H9 (cell line): ENCODE results near the gene SLC19A1. TPM values are rescaled to one million over a fixed set of nuclear protein-coding genes. Genes with fewer than 3 reads are reported as not detected.

Experiments used
- DNase-seq: peaks from one replicate; pipeline ENCODE4 v3.0.0-alpha.2; 2017
- H2AFZ ChIP-seq: one replicate; pipeline ENCODE4 v1.6.1; 2013; ENCODE audit warnings: mild to moderate bottlenecking, low read length, control low read depth, moderate library complexity
- H2AK5ac ChIP-seq: 2 replicates; pipeline ENCODE4 v1.6.1; 2013; ENCODE audit warnings: low read length, control low read depth, mixed read lengths; ENCODE audit not compliant: insufficient read length
- H2BK120ac ChIP-seq: one replicate; pipeline ENCODE4 v1.6.1; 2013; ENCODE audit warnings: low read depth, mild to moderate bottlenecking, low read length, control low read depth, inconsistent platforms; ENCODE audit not compliant: poor library complexity, severe bottlenecking
- H2BK12ac ChIP-seq: 2 replicates; pipeline ENCODE4 v1.6.1; 2013; ENCODE audit warnings: low read length, control low read depth, mixed read lengths, low read depth; ENCODE audit not compliant: insufficient read length
- H2BK15ac ChIP-seq: 2 replicates; pipeline ENCODE4 v1.6.1; 2013; ENCODE audit warnings: low read depth, low read length, control low read depth
- H2BK20ac ChIP-seq: one replicate; pipeline ENCODE4 v1.6.1; 2013; ENCODE audit warnings: low read depth, mild to moderate bottlenecking, low read length, control low read depth, inconsistent platforms; ENCODE audit not compliant: poor library complexity, severe bottlenecking
- H2BK5ac ChIP-seq: 2 replicates; pipeline ENCODE4 v1.6.1; 2013; ENCODE audit warnings: low read length, control low read depth, mixed read lengths; ENCODE audit not compliant: insufficient read length
- H3K14ac ChIP-seq: 2 replicates; pipeline ENCODE4 v1.6.1; 2013; ENCODE audit warnings: low read length, control low read depth; ENCODE audit not compliant: insufficient read depth
- H3K18ac ChIP-seq: 2 replicates; pipeline ENCODE4 v1.6.1; 2013; ENCODE audit warnings: low read depth, mild to moderate bottlenecking, mixed read lengths, low read length, control low read depth; ENCODE audit not compliant: insufficient read length
- H3K23ac ChIP-seq: 2 replicates; pipeline ENCODE4 v1.6.1; 2013; ENCODE audit warnings: low read length, control low read depth, mixed read lengths, low read depth; ENCODE audit not compliant: insufficient read length
- H3K23me2 ChIP-seq: 2 replicates; pipeline ENCODE4 v1.6.1; 2013; ENCODE audit warnings: low read depth, mild to moderate bottlenecking, mixed read lengths, low read length, control low read depth; ENCODE audit not compliant: insufficient read length, poor library complexity, severe bottlenecking
- H3K27ac ChIP-seq: 2 replicates; pipeline ENCODE4 v1.5.1; 2013; ENCODE audit warnings: low read length, control low read depth, mixed read lengths, low read depth; ENCODE audit not compliant: insufficient read length
- H3K27me3 ChIP-seq: 2 replicates; pipeline ENCODE4 v1.6.1; 2013; ENCODE audit warnings: low read length, control low read depth, inconsistent platforms; ENCODE audit not compliant: insufficient read depth
- H3K4ac ChIP-seq: 2 replicates; pipeline ENCODE4 v1.6.1; 2013; ENCODE audit warnings: low read depth, mild to moderate bottlenecking, control low read depth, inconsistent platforms, low read length, moderate library complexity
- H3K4me1 ChIP-seq: 2 replicates; pipeline ENCODE4 v1.6.1; 2013; ENCODE audit warnings: low read length, control low read depth, inconsistent platforms; ENCODE audit not compliant: insufficient read depth
- H3K4me2 ChIP-seq: 2 replicates; pipeline ENCODE4 v1.6.1; 2013; ENCODE audit warnings: low read length, control low read depth, mixed read lengths; ENCODE audit not compliant: insufficient read length, insufficient read depth
- H3K56ac ChIP-seq: 2 replicates; pipeline ENCODE4 v1.6.1; 2013; ENCODE audit warnings: low read depth, mild to moderate bottlenecking, mixed read lengths, low read length, control low read depth; ENCODE audit not compliant: insufficient read length
- H3K79me1 ChIP-seq: 2 replicates; pipeline ENCODE4 v1.6.1; 2013; ENCODE audit warnings: low read depth, mild to moderate bottlenecking, moderate library complexity, low read length, control low read depth, inconsistent platforms; ENCODE audit not compliant: insufficient read depth, poor library complexity, severe bottlenecking
- H3K79me2 ChIP-seq: 2 replicates; pipeline ENCODE4 v1.6.1; 2013; ENCODE audit warnings: low read length, control low read depth, inconsistent platforms; ENCODE audit not compliant: insufficient read depth
- H3K9ac ChIP-seq: 2 replicates; pipeline ENCODE4 v1.6.1; 2013; ENCODE audit warnings: low read length, control low read depth, mixed read lengths; ENCODE audit not compliant: insufficient read length; ENCODE audit errors: extremely low read depth
- H3K9me3 ChIP-seq: one replicate; pipeline ENCODE4 v1.6.1; 2013; ENCODE audit warnings: low read depth, low read length, inconsistent platforms; ENCODE audit not compliant: control insufficient read depth
- H3T11ph ChIP-seq: one replicate; pipeline ENCODE4 v1.6.1; 2013; ENCODE audit warnings: mild to moderate bottlenecking, low read length, control low read depth, inconsistent platforms
- H4K20me1 ChIP-seq: one replicate; pipeline ENCODE4 v1.6.1; 2013; ENCODE audit not compliant: control insufficient read depth, insufficient read length, insufficient read depth
- H4K5ac ChIP-seq: 2 replicates; pipeline ENCODE4 v1.6.1; 2013; ENCODE audit warnings: low read depth, mild to moderate bottlenecking, mixed read lengths, low read length, control low read depth; ENCODE audit not compliant: insufficient read length
- H4K8ac ChIP-seq: replicated peaks from 2 replicates; pipeline ENCODE4 v1.6.1; 2013; ENCODE audit warnings: low read length, control low read depth, mixed read lengths, low read depth; ENCODE audit not compliant: insufficient read length
- H4K91ac ChIP-seq: 2 replicates; pipeline ENCODE4 v1.6.1; 2013; ENCODE audit warnings: low read depth, mild to moderate bottlenecking, moderate library complexity, mixed read lengths, low read length, control low read depth; ENCODE audit not compliant: insufficient read length
- H3K27ac Mint-ChIP-seq, 3 experiments: 2 replicates in 2 of 3; 3 replicates in 1 of 3; pipeline ENCODE4 v1.8.0; 2020 to 2021; ENCODE audit warnings: mixed read lengths in 3 of 3, mild to moderate bottlenecking in 1 of 3, moderate library complexity in 1 of 3
- H3K27me3 Mint-ChIP-seq: 2 replicates; pipeline ENCODE4 v1.8.0; 2021; ENCODE audit warnings: low read depth, mild to moderate bottlenecking, moderate library complexity, mixed read lengths
- H3K36me3 Mint-ChIP-seq, 3 experiments: 2 replicates in 2 of 3; 3 replicates in 1 of 3; pipeline ENCODE4 v1.8.0; 2020 to 2021; ENCODE audit warnings: low read depth in 3 of 3, mixed read lengths in 3 of 3; ENCODE audit not compliant: insufficient read depth in 1 of 3
- H3K4me1 Mint-ChIP-seq, 2 experiments: 2 replicates each; pipeline ENCODE4 v1.8.0; 2020; ENCODE audit warnings: mixed read lengths in 2 of 2
- H3K4me3 Mint-ChIP-seq, 2 experiments: 2 replicates in 1 of 2; 3 replicates in 1 of 2; pipeline ENCODE4 v1.8.0; 2020 to 2021; ENCODE audit warnings: mild to moderate bottlenecking in 2 of 2, mixed read lengths in 2 of 2, moderate library complexity in 1 of 2
- H3K9me3 Mint-ChIP-seq, 2 experiments: 2 replicates in 1 of 2; 3 replicates in 1 of 2; pipeline ENCODE4 v1.8.0; 2020; ENCODE audit warnings: mild to moderate bottlenecking in 2 of 2, mixed read lengths in 2 of 2, moderate library complexity in 1 of 2
- WGBS: extraction: QIAGEN DNeasy Blood & Tissue Kit; methylation state at CpG from one replicate; pipeline ENCODE4 v1.1.7; 2013; ENCODE audit warnings: missing lambda C conversion rate, low lambda C conversion rate, mixed read lengths; ENCODE audit not compliant: insufficient read length; ENCODE audit errors: extremely low coverage; 5-methylcytosine and 5-hydroxymethylcytosine counted together
- total RNA-seq: library from RNA; stranded (reverse); gene quantifications from 2 replicates; pipeline ENCODE4 v1.2.1, GENCODE V29; 2021
- TF ChIP-seq, protein P1 (sequence below): fragments of 200-600 bp; sonication (generic); conservative IDR thresholded peaks from 3 replicates; pipeline ENCODE4 v1.8.0; 2021; ENCODE audit warnings: antibody characterized with exemption, mild to moderate bottlenecking

Gene SLC19A1
- total RNA-seq, 1 experiment from 2014 or later, result 32.4 TPM

DNA sequence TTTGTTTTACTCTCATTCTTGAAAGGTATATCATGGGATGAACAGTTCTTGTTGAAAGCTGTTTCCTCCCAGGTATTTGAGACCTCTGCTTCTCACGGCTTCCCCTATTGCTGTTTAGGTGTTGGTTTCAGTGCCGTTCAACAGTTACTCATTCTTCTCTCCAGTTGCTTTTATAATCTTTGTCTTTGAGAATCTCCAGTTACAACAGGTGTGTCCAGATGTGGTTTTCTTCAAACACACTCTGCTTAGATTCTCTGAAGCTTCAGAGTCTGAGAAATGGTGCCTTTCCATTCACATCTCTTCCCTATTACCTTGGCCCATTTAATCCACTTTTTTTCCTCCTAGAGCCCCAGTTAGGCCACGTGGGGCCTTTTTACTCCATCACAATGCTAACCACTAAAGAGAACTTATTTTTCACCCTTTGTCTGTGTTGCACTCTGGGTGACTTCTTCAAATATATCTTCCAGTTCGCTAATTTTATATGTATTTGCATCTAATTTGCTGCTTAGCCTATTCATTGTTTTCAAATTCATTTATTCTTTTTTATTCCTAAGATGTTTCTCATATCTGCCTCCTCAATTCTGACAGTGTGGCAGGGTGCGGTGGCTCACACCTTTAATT, 46.7 kb upstream of the SLC19A1 start:
- Histone ChIP-seq H3K27me3 (no peaks in the 10 kb centered on the region), H2BK15ac (no peak overlapping the region), H2BK5ac (no peak overlapping the region), H3K4me1 (no peaks in the 10 kb centered on the region), H2BK20ac (no peak overlapping the region), H3K56ac (no peak overlapping the region), H3K4ac (no peak overlapping the region), H4K5ac (no peak overlapping the region), H2BK12ac (no peak overlapping the region), H3K4me2 (no peak overlapping the region), H3K23ac (no peak overlapping the region), H3K18ac (no peak overlapping the region), H3K14ac (no peak overlapping the region), H3K23me2 (peaks cover 6% of the 10 kb centered on the region), H3K79me1 (no peaks in the 10 kb centered on the region), H3K79me2 (no peaks in the 10 kb centered on the region), H4K20me1 (no peaks in the 10 kb centered on the region), H3T11ph (no peak overlapping the region), H3K27ac (no peak overlapping the region), H3K9me3 (peaks cover 19% of the 10 kb centered on the region), H4K91ac (no peak overlapping the region), H2AFZ (no peak overlapping the region), H2BK120ac (no peak overlapping the region), H2AK5ac (no peak overlapping the region), H4K8ac (no peak overlapping the region), H3K9ac (no peak overlapping the region)
- H3K4me3 Mint-ChIP-seq, result no peak overlapping the region
- WGBS, result no CpG with 5 or more reads among the region's 5 CpGs
- TF ChIP-seq, protein P1, sequence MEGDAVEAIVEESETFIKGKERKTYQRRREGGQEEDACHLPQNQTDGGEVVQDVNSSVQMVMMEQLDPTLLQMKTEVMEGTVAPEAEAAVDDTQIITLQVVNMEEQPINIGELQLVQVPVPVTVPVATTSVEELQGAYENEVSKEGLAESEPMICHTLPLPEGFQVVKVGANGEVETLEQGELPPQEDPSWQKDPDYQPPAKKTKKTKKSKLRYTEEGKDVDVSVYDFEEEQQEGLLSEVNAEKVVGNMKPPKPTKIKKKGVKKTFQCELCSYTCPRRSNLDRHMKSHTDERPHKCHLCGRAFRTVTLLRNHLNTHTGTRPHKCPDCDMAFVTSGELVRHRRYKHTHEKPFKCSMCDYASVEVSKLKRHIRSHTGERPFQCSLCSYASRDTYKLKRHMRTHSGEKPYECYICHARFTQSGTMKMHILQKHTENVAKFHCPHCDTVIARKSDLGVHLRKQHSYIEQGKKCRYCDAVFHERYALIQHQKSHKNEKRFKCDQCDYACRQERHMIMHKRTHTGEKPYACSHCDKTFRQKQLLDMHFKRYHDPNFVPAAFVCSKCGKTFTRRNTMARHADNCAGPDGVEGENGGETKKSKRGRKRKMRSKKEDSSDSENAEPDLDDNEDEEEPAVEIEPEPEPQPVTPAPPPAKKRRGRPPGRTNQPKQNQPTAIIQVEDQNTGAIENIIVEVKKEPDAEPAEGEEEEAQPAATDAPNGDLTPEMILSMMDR, result no peak
- no peak for DNase-seq
- peaks cover 36 to 48% of the 10 kb centered on the region in 2 experiments for H3K9me3 Mint-ChIP-seq
- H3K4me1 Mint-ChIP-seq, result no peaks in the 10 kb centered on the region
- H3K36me3 Mint-ChIP-seq, result peaks cover 2 to 25% (median 23%) of the 10 kb centered on the region in 3 experiments; a peak in 5 of 7 replicates
- H3K27me3 Mint-ChIP-seq, result peaks cover 54% of the 10 kb centered on the region
- no peak overlapping the region for H3K27ac Mint-ChIP-seq
